ENCODE measurements around the gene GPRIN1. TPM values are rescaled to one million over a fixed set of nuclear protein-coding genes. Genes with fewer than 3 reads are reported as not detected.

Gene GPRIN1
- total RNA-seq, 1 donor from 2014 or later, result 39.0 TPM

DNA sequence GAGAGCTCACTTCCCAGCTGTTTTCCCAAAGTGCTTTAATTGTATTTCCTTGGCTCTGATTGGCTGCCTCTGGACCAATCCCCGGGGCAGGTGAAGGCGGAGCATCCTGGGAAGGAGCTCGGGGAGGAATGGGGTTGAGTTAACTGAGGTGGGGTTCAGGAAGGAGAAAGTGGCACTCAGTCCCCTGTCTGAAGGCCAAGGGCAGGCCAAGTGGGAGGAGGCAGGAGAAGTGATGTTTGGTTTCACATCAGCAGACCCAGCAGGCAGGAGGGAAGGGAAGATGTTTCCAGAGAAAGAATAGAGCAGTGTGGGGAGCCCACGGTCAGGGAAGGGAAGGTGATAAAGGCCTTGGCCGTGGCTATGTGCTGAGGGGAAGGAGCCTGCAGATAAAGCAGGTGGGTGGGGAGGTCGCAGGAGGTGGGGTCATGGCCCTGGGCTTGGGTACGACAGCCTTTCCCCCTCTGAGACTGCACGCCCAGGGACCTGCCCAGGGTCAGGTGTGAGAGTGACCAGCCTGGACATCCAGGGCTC is 40.5 kb upstream of the GPRIN1 start:
- Mint-ChIP-seq H3K27ac (ENCODE audit: unreplicated experiment) (peak overlapping the region; percentile 31), H3K4me1 (peaks cover 17% of the 10 kb centered on the region), H3K36me3 (ENCODE audit: low read depth) (peaks cover 3% of the 10 kb centered on the region), H3K4me3 (peak overlapping the region; percentile 41), H3K9me3 (no peaks in the 10 kb centered on the region), H3K27me3 (ENCODE audit: low read depth) (no peaks in the 10 kb centered on the region)
- no peak for TF ChIP-seq CTCF (conservative IDR thresholded peaks at IDR 0.05)
- DNase-seq (ENCODE audit: low read depth, low spot score), result no peak

GRCh38 chr5:176648474-176649194 is 38.7 kb upstream of the GPRIN1 start:
- no peak for TF ChIP-seq CTCF (conservative IDR thresholded peaks at IDR 0.05)
- no peak overlapping the region for H3K27ac Mint-ChIP-seq (ENCODE audit: unreplicated experiment)
- DNase-seq (ENCODE audit: low read depth, low spot score), result no peak
- peaks cover 17% of the 10 kb centered on the region for H3K4me1 Mint-ChIP-seq
- peaks cover 3% of the 10 kb centered on the region for H3K36me3 Mint-ChIP-seq (ENCODE audit: low read depth)
- H3K4me3 Mint-ChIP-seq, result peak overlapping the region; percentile 67
- H3K27me3 Mint-ChIP-seq (ENCODE audit: low read depth), result no peaks in the 10 kb centered on the region
- no peaks in the 10 kb centered on the region for H3K9me3 Mint-ChIP-seq

DNA sequence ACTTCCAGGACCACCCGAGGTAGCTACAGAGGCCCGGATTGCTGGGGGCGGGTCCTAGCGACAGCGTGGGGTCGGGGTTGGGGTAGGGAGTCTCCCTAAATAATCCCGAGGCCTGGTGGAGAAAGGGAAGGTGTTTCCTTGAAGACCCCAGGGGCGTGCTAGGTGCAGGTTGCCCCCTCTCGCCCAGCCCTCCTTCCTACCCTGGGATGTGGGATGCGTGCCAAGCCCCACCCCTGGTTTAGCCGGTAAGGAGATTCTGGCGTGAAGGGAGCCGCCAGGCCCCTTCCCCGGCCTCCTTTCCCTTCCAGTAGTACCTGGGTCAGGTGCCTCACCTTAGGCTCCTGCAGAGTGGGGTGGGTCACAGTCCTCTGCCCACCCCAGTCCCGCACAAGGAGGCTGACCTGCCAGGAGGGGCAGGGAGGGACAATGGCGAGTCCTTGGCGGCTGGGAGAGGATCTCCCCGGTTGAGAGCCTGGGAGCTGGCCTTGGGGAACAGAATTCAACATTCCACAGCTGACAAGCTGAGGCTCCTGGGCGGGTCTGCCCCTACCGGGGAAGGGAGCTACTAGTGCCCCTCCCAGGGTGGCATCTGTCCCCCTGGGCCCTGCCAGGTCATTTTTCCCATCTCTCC is 38.0 kb upstream of the GPRIN1 start:
- no peaks in the 10 kb centered on the region for H3K27me3 Mint-ChIP-seq (ENCODE audit: low read depth)
- H3K27ac Mint-ChIP-seq (ENCODE audit: unreplicated experiment), result peak overlapping the region; percentile 75
- peak overlapping the region; percentile 84 for H3K4me3 Mint-ChIP-seq
- no peak for DNase-seq (ENCODE audit: low read depth, low spot score)
- H3K4me1 Mint-ChIP-seq, result peaks cover 17% of the 10 kb centered on the region
- no peaks in the 10 kb centered on the region for H3K36me3 Mint-ChIP-seq (ENCODE audit: low read depth)
- H3K9me3 Mint-ChIP-seq, result no peaks in the 10 kb centered on the region
- TF ChIP-seq CTCF (conservative IDR thresholded peaks at IDR 0.05), result no peak

DNA sequence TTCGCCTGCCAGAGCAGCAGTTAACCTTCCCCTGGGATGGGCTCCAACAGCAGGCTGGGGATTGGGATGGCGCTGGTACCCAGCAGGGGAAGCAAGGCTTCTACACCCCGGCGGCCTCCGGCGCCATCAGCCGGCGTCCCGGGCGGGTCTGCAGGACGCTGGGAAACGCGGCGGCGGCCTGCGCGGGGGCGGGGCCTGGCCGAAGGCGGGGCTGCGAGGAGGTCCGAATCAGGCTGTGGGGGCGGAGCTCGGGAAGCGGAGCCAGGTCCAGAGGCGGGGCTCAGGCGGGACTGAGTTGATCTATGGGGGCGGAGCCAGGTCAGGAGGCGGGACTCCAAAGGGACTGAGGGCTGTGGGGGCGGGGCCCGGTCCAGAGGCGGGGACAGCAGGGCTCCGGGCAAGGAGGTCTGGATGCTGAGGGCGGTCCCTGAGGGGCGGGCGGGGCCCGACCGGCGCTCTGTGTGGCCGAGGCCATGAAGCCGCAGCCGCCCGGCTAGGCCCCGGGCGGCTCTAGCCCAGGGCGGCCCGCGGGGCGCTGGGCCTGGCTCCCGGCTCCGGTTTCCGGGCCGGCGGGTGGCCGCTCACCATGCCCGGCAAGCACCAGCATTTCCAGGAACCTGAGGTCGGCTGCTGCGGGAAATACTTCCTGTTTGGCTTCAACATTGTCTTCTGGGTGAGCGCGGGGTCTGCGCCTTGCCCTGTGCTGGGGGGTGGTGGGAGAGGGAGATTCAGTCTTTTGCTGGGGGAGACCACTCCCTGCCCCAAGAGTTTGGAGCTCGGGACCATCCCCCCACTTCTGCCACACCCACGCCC is 37.3 kb upstream of the GPRIN1 start, which contains the start of gene TSPAN17:
TSPAN17 (plus strand) TSS at position 455 of the 813 bp plus-strand sequence; CDS start at position 587, 132 bp downstream.
- Mint-ChIP-seq H3K27me3 (ENCODE audit: low read depth) (no peaks in the 10 kb centered on the region), H3K4me1 (peaks cover 17% of the 10 kb centered on the region), H3K9me3 (no peaks in the 10 kb centered on the region), H3K4me3 (peak within 1 kb of the TSS; percentile 84), H3K27ac (ENCODE audit: unreplicated experiment) (peak within 1 kb of the TSS; percentile 98), H3K36me3 (ENCODE audit: low read depth) (no peaks in the 10 kb centered on the region)
- DNase-seq (ENCODE audit: low read depth, low spot score), result peak; percentile 100
- TF ChIP-seq CTCF (conservative IDR thresholded peaks at IDR 0.05), result no peak

DNA sequence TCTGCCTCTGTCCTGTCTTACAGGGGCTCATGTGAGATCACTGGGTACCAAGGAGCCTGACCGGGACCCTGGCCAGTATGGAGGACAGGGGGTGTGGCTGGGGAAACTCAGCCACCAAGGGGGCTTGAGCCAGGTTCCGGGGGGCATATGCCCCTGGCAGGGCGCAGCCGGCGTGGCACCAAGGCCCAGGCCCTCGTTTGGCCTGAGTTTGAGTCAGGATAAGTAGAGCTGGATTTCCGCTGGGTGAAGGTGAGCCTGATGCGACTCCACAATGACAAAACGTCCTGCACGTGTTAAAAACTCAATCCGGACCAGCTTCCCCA is 36.7 kb upstream of the GPRIN1 start:
- H3K27me3 Mint-ChIP-seq (ENCODE audit: low read depth), result no peaks in the 10 kb centered on the region
- no peaks in the 10 kb centered on the region for H3K36me3 Mint-ChIP-seq (ENCODE audit: low read depth)
- peaks cover 17% of the 10 kb centered on the region for H3K4me1 Mint-ChIP-seq
- no peak for TF ChIP-seq CTCF (conservative IDR thresholded peaks at IDR 0.05)
- peak overlapping the region; percentile 80 for H3K4me3 Mint-ChIP-seq
- no peaks in the 10 kb centered on the region for H3K9me3 Mint-ChIP-seq
- H3K27ac Mint-ChIP-seq (ENCODE audit: unreplicated experiment), result peak overlapping the region; percentile 98
- DNase-seq (ENCODE audit: low read depth, low spot score), result no peak
